HEK293 (cell line): Measurements from ENCODE around the gene ICE1.

ENCODE experiments used
- CTCF ChIA-PET: fragments of 350-600 bp; formaldehyde crosslinking; extraction: SDS; loops from one replicate; lab custom pipeline; 2021; ENCODE audit warnings: antibody characterized with exemption; lab: Yijun Ruan, JAX
- POLR2A ChIA-PET: fragments of 300-600 bp; formaldehyde crosslinking; extraction: SDS; loops from one replicate; lab custom pipeline; 2020; ENCODE audit warnings: antibody characterized with exemption, inconsistent platforms; lab: Yijun Ruan, JAX
- H3K27ac ChIP-seq: fragments of 200-500 bp; sonication (Bioruptor generic); 2 replicates; pipeline ENCODE4 v1.5.1; 2014; ENCODE audit warnings: low read depth, low read length, control low read depth, inconsistent platforms; ENCODE audit errors: extremely low read depth
- H3K36me3 ChIP-seq, 2 experiments: fragments of 200-500 bp in 1 of 2; sonication (Bioruptor generic) in 1 of 2; 1 replicate in 1 of 2; 2 replicates in 1 of 2; pipeline ENCODE4 v1.5.1; 2014 to 2017; ENCODE audit warnings: inconsistent platforms in 2 of 2, low read length in 2 of 2; ENCODE audit not compliant: control insufficient read depth in 2 of 2, insufficient read depth in 1 of 2
- H3K4me1 ChIP-seq: fragments of 200-500 bp; sonication (Bioruptor generic); 2 replicates; pipeline ENCODE4 v1.5.1; 2014; ENCODE audit warnings: mild to moderate bottlenecking, low read length, inconsistent platforms; ENCODE audit not compliant: control insufficient read depth, insufficient read depth
- H3K4me3 ChIP-seq: 2 replicates; pipeline ENCODE4 v1.5.1; 2011; ENCODE audit warnings: low read depth, mild to moderate bottlenecking, control low read depth, low read length, moderate library complexity
- H3K9me3 ChIP-seq: fragments of 200-500 bp; sonication (Bioruptor generic); 2 replicates; pipeline ENCODE4 v1.5.1; 2014; ENCODE audit warnings: low read depth, low read length, inconsistent platforms; ENCODE audit not compliant: control insufficient read depth, insufficient read depth
- GLIS2 ChIP-seq: fragments of 450-650 bp; formaldehyde crosslinking; IDR thresholded peaks from 2 replicates; pipeline ENCODE4 v1.5.1; 2016; ENCODE audit warnings: missing biosample characterization, missing genetic modification characterization
- HOXC10 ChIP-seq: sonication (generic); formaldehyde crosslinking; IDR thresholded peaks from 2 replicates; pipeline ENCODE4 v1.8.1; 2023; ENCODE audit warnings: mild to moderate bottlenecking, missing genetic modification reagents
- KLF17 ChIP-seq: fragments of 450-650 bp; formaldehyde crosslinking; IDR thresholded peaks from 2 replicates; pipeline ENCODE4 v1.5.1; 2016; ENCODE audit warnings: missing biosample characterization, missing genetic modification characterization
- PRDM10 ChIP-seq: fragments of 450-650 bp; formaldehyde crosslinking; IDR thresholded peaks from 2 replicates; pipeline ENCODE4 v1.5.1; 2016; ENCODE audit warnings: missing biosample characterization, missing genetic modification characterization
- PRDM6 ChIP-seq: fragments of 450-650 bp; formaldehyde crosslinking; IDR thresholded peaks from 2 replicates; pipeline ENCODE4 v1.5.1; 2017; ENCODE audit warnings: missing biosample characterization, missing genetic modification characterization
- SP7 ChIP-seq: fragments of 450-650 bp; formaldehyde crosslinking; IDR thresholded peaks from 2 replicates; pipeline ENCODE4 v1.5.1; 2016; ENCODE audit warnings: missing biosample characterization, missing genetic modification characterization
- TCF7L2 ChIP-seq: IDR thresholded peaks from 2 replicates; pipeline ENCODE4 v1.6.1; 2011; ENCODE audit warnings: low read depth, mild to moderate bottlenecking, inconsistent platforms, low read length, moderate library complexity, borderline replicate concordance
- ZBTB44 ChIP-seq: fragments of 450-650 bp; IDR thresholded peaks from 2 replicates; pipeline ENCODE4 v1.5.1; 2018; ENCODE audit warnings: missing biosample characterization, mild to moderate bottlenecking, missing genetic modification characterization
- ZFP69B ChIP-seq: fragments of 450-650 bp; formaldehyde crosslinking; IDR thresholded peaks from 2 replicates; pipeline ENCODE4 v1.5.1; 2016; ENCODE audit warnings: missing biosample characterization, missing genetic modification characterization
- ZNF140 ChIP-seq: fragments of 450-650 bp; formaldehyde crosslinking; IDR thresholded peaks from 2 replicates; pipeline ENCODE4 v1.5.1; 2016; ENCODE audit warnings: missing biosample characterization, missing genetic modification characterization
- ZNF146 ChIP-seq: fragments of 450-650 bp; formaldehyde crosslinking; IDR thresholded peaks from 2 replicates; pipeline ENCODE4 v1.5.1; 2016; ENCODE audit warnings: missing biosample characterization, missing genetic modification characterization
- ZNF184 ChIP-seq: fragments of 450-650 bp; IDR thresholded peaks from 2 replicates; pipeline ENCODE4 v1.5.1; 2018; ENCODE audit warnings: missing biosample characterization, mild to moderate bottlenecking, missing genetic modification characterization
- ZNF266 ChIP-seq: fragments of 450-650 bp; formaldehyde crosslinking; IDR thresholded peaks from 2 replicates; pipeline ENCODE4 v1.5.1; 2016; ENCODE audit warnings: missing biosample characterization, missing genetic modification characterization, low read depth
- ZNF354C ChIP-seq: fragments of 450-650 bp; formaldehyde crosslinking; IDR thresholded peaks from 2 replicates; pipeline ENCODE4 v1.5.1; 2016; ENCODE audit warnings: missing biosample characterization, missing genetic modification characterization, low read depth, borderline replicate concordance
- ZNF423 ChIP-seq: fragments of 450-650 bp; formaldehyde crosslinking; IDR thresholded peaks from 2 replicates; pipeline ENCODE4 v1.5.1; 2016; ENCODE audit warnings: missing biosample characterization, missing genetic modification characterization
- ZNF449 ChIP-seq: fragments of 450-650 bp; formaldehyde crosslinking; IDR thresholded peaks from 2 replicates; pipeline ENCODE4 v1.5.1; 2017; ENCODE audit warnings: missing biosample characterization, mild to moderate bottlenecking, missing genetic modification characterization, moderate library complexity
- ZNF501 ChIP-seq: fragments of 450-650 bp; formaldehyde crosslinking; IDR thresholded peaks from 2 replicates; pipeline ENCODE4 v1.5.1; 2016; ENCODE audit warnings: missing biosample characterization, missing genetic modification characterization
- ZNF529 ChIP-seq: fragments of 450-650 bp; formaldehyde crosslinking; IDR thresholded peaks from 2 replicates; pipeline ENCODE4 v1.5.1; 2017; ENCODE audit warnings: missing genetic modification characterization, missing biosample characterization; ENCODE audit not compliant: insufficient replicate concordance
- ZNF596 ChIP-seq: fragments of 450-650 bp; IDR thresholded peaks from 2 replicates; pipeline ENCODE4 v1.5.0; 2018; ENCODE audit warnings: missing biosample characterization, mild to moderate bottlenecking, missing genetic modification characterization, moderate library complexity
- ZNF624 ChIP-seq: fragments of 450-650 bp; formaldehyde crosslinking; IDR thresholded peaks from 2 replicates; pipeline ENCODE4 v1.5.1; 2017; ENCODE audit warnings: missing biosample characterization, missing genetic modification characterization
- ZNF654 ChIP-seq: fragments of 450-650 bp; formaldehyde crosslinking; IDR thresholded peaks from 2 replicates; pipeline ENCODE4 v1.5.1; 2016; ENCODE audit warnings: low read depth, missing biosample characterization, missing genetic modification characterization
- ZNF660 ChIP-seq: fragments of 450-650 bp; IDR thresholded peaks from 2 replicates; pipeline ENCODE4 v1.5.1; 2018; ENCODE audit warnings: missing biosample characterization, mild to moderate bottlenecking, missing genetic modification characterization
- ZNF707 ChIP-seq: fragments of 450-650 bp; formaldehyde crosslinking; IDR thresholded peaks from 2 replicates; pipeline ENCODE4 v1.5.1; 2016; ENCODE audit warnings: missing biosample characterization, missing genetic modification characterization

ICE1 gene

GRCh38 chr5:5384660-5385330 lies 37.7 kb upstream of the ICE1 start:
- peaks cover 11% of the 10 kb centered on the region for H3K4me1 ChIP-seq
- H3K27ac ChIP-seq, result no peak overlapping the region
- no peaks in the 10 kb centered on the region for H3K36me3 ChIP-seq
- POLR2A ChIA-PET, result no interaction called here
- H3K4me3 ChIP-seq, result no peak overlapping the region
- TF ChIP-seq ZFP69B (tag by site-specific recombination) (no peak), ZBTB44 (tag by site-specific recombination) (no peak), ZNF654 (tag by site-specific recombination) (no peak), ZNF184 (no peak), PRDM10 (tag by site-specific recombination) (no peak), PRDM6 (tag by site-specific recombination) (no peak), ZNF423 (tag by site-specific recombination) (no peak), ZNF146 (tag by site-specific recombination) (no peak)
- no peaks in the 10 kb centered on the region for H3K9me3 ChIP-seq
- CTCF ChIA-PET, result interaction anchor here (0.7 kb wide), 1 partner anchor 14 kb away, joined by 3 read pairs; no protein-coding TSS in a partner anchor

- ChIA-PET POLR2A (no interaction called here), CTCF (interaction anchor here (0.7 kb wide), 1 partner anchor 15 kb away, joined by 3 read pairs; no protein-coding TSS in a partner anchor)
- H3K27ac ChIP-seq, result no peak overlapping the region
- no peak for TF ChIP-seq ZNF596 (tag by site-specific recombination)
- no peak for TF ChIP-seq GLIS2 (tag by site-specific recombination)
- TF ChIP-seq ZNF707 (tag by site-specific recombination), result no peak
- no peak for TF ChIP-seq ZNF354C
- no peak for TF ChIP-seq ZNF266 (tag by site-specific recombination)
- TF ChIP-seq ZNF140 (tag by site-specific recombination), result no peak
- no peak for TF ChIP-seq TCF7L2
- no peak for TF ChIP-seq ZNF660
- TF ChIP-seq ZNF449, result no peak
- no peak for TF ChIP-seq SP7 (tag by site-specific recombination)
- TF ChIP-seq ZNF501, result no peak
- TF ChIP-seq ZNF624 (tag by site-specific recombination), result no peak
- TF ChIP-seq ZNF529 (tag by site-specific recombination), result no peak
- TF ChIP-seq KLF17, result no peak
- TF ChIP-seq HOXC10 (CRISPR knock-in tag), result no peak
- peaks cover 11% of the 10 kb centered on the region for H3K4me1 ChIP-seq
- H3K4me3 ChIP-seq, result no peak overlapping the region
- no peaks in the 10 kb centered on the region for H3K36me3 ChIP-seq
- H3K9me3 ChIP-seq, result no peaks in the 10 kb centered on the region
These were observed 37.2 kb upstream of the ICE1 start for GRCh38 chr5:5385331-5385662.
